LNCaP clone FGC (cell line): Measurements from ENCODE around the gene MYH7.

Source experiments
- DNase-seq: peaks from one replicate; pipeline ENCODE4 v3.0.0-alpha.2; 2011; ENCODE audit warnings: low read depth
- H3K4me3 ChIP-seq: 2 replicates; pipeline ENCODE4 v1.5.1; 2011; ENCODE audit warnings: mild to moderate bottlenecking, low read depth, low read length, control low read depth
- CTCF ChIP-seq: IDR thresholded peaks from 2 replicates; pipeline ENCODE4 v1.5.1; 2012; ENCODE audit warnings: mild to moderate bottlenecking; ENCODE audit not compliant: control insufficient read depth, insufficient read depth; ENCODE audit errors: extremely low read depth

MYH7 gene

DNA sequence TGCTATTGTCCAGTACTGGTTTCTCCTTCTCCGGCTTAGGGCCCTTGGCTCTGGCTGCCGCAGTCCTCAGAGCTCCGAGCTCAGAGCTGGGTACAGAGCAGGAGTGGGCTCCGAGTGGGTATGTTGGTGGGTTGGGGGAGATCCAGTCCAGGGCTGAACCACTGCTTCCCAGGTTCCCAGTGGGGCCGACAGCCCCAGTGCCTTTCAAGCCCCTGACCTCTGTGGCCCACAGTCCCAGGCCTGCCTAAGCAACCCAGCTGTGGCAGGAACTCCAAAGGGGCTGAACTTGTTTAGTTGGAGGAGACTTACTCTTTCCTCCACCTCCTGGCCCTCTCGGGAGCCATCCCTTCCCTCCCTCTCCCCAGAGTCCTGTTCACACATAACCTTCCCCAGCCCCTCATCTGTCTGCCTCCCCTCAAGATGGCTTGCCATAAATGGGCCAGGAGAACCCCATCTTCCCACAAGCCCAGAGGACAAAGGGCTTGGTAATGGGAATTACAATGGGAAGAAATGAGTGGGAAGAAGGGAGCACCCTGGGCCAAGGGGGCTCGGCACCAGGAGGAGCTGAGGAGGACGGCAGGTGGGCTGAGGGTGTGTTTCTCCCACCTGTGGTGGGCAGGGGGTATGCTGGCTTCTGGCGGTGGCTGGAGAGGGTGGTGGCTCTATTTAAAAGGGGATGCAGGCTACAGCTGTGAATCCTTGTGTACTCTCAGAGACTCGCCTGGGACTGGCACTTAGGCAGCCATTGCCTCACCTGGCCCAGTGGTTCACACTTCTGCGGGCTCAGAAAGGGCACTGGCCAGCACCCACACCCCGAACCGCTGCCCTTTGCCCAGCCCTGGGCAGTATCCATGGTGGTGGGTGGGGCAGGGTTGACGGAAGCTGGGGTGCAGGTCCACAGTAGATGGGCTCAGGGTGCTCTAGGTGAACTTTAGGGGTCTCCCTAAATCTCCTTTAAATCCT is 23.6 kb downstream of the MYH7 start:
- DNase-seq, result no peak
- TF ChIP-seq CTCF, result no peak
- H3K4me3 ChIP-seq, result no peak overlapping the region

- H3K4me3 ChIP-seq, result no peak overlapping the region
- no peak for TF ChIP-seq CTCF
- DNase-seq, result no peak
These were observed 25.4 kb downstream of the MYH7 start for GRCh38 chr14:23409966-23410635.

DNA sequence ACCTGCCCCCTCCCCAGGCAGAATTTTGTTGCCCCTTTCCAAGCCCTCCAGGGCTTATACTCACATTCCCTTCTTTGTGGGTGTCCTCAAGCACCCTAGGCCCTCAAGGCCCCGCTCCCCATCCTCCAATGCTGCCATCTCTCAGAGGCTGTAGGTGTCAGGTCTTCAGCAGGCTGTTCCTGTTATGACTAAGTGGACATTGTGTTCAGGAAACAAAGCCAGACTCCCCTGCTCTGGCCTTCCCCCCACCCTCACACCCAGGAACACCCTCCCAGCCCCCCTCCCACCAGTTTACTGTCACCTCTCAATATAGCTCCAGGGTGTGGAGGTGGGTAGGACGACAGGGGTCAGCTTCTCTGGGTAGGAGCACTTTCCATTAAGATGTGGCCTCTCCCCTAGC is 26.0 kb downstream of the MYH7 start:
- no peak for DNase-seq
- TF ChIP-seq CTCF, result no peak
- H3K4me3 ChIP-seq, result no peak overlapping the region

DNA sequence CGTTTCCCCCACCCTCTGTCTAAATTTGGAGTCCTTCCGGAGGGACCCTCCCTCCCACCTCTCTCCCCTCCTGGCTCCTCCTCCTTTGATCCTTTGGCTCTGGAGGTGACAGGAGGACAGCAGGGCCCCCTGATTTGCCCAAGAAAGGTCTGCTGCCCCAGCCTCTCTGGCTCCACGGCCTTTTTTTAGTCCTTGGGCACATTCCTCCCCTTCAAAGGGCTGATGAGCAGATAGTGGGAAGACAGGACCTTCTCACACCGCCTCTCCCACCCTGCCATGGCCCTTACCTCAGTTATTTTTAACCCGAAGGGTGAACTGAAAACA is 27.2 kb downstream of the MYH7 start:
- TF ChIP-seq CTCF, result no peak
- DNase-seq, result no peak

DNA sequence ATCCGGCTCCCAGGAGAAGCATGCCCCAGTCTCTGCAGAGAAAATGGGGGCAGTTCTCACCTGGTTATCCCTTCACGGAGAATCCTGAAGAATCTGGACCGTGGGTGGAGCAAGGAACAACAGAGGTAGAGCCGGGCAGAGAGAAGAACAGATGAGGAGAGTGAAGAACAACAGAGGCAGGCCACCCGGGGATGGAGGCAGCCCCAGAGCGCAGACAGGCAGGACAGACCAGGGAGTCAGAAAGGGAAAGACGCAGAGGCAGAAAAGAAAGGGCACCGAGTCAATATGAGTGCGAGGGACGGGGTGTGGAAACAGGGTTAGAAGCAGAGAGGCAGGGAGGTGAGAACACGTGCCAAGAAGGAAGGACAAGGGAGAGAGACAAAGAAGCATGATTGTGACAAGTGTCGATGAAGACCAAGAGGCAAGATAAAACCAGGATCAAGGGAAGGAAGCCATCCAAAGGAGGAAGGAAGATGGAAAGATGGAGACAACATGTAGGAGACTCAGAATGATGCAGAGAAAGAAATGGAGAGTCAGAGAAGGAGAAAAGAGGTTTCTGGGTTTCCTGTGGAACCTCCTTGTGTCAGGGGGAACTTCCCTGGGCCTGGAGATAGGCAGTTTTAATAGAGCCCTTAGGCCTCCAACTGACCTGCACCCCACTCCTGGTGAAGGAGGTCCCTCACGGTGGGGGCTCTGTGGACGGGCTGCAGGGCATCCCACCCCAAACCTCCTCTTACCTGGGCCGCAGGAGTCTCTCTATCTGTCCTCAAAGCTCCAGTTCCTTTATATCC is 27.7 kb downstream of the MYH7 start, which contains the start of gene MYH6:
MYH6 (minus strand) TSS at position 758 of the 791 bp plus-strand sequence. CDS start 1,050 bp downstream, outside the sequence.
- DNase-seq, result no peak
- H3K4me3 ChIP-seq, result no peak within 1 kb of the TSS
- TF ChIP-seq CTCF, result no peak

More for the DNA sequence above, 27.2 kb downstream of the MYH7 start:
- H3K4me3 ChIP-seq, result no peak overlapping the region

DNA sequence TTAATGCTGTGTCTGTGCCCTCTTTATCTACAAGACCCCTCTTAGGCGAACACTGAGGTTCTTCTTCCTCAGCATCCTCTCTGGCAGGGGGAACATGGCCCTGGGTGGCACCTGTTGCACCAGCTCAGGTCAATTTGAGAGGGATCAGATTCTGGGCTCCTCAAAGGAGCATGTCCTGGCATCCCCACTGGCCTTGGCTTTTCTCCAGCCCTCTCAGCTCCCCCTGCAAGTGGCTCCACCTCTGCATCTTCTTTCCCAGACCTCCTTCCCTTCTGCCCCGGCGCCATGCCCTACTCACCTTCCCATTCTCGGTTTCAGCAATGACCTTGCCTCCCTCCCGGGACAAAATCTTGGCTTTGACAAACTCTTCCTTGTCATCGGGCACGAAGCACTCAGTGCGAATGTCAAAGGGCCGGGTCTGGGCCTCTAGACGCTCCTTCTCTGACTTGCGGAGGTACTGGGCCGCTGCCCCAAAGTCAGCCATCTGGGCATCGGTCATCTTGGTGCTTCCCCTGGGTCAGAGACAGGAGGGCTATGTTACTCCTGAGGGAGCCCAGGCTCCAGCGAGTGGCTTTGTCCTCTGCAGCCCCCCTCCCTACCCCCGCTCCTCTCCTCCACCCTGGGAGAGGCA is 28.6 kb downstream of the MYH7 start:
- DNase-seq, result no peak
- H3K4me3 ChIP-seq, result no peak overlapping the region
- no peak for TF ChIP-seq CTCF
